GM12875 (cell line): Measurements from ENCODE around the gene ABCA8.

Source experiments
- H3K4me3 ChIP-seq: one replicate; pipeline ENCODE4 v1.5.1; 2011; ENCODE audit warnings: low read depth, low read length, control low read depth
- TF ChIP-seq, protein P1 (sequence below): IDR thresholded peaks from 2 replicates; pipeline ENCODE4 v1.5.1; 2011; ENCODE audit warnings: low read depth, mild to moderate bottlenecking, control low read depth, inconsistent platforms, low read length, moderate library complexity, borderline replicate concordance; ENCODE audit not compliant: insufficient read depth

The ABCA8 gene

DNA sequence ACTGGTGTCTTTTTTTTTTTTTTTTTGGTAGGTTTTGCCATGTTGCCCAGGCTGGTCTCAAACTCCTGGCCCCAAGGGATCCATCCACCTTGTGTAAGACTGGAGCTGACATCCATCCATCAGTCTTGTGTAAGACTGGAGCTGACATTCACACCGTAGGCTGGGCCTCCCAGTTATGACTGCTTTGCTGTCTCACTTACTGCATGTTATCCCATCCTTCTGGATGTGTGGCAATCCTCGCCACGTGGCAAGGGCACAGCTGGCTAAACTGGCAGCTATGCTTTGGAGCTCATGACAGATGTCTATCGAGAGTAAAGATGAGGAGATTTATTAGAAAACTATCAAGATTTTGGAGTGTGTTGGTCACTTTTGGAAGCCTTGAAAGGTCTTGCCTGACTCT lies 115.1 kb downstream of the ABCA8 start:
- no peak overlapping the region for H3K4me3 ChIP-seq
- TF ChIP-seq, protein P1, sequence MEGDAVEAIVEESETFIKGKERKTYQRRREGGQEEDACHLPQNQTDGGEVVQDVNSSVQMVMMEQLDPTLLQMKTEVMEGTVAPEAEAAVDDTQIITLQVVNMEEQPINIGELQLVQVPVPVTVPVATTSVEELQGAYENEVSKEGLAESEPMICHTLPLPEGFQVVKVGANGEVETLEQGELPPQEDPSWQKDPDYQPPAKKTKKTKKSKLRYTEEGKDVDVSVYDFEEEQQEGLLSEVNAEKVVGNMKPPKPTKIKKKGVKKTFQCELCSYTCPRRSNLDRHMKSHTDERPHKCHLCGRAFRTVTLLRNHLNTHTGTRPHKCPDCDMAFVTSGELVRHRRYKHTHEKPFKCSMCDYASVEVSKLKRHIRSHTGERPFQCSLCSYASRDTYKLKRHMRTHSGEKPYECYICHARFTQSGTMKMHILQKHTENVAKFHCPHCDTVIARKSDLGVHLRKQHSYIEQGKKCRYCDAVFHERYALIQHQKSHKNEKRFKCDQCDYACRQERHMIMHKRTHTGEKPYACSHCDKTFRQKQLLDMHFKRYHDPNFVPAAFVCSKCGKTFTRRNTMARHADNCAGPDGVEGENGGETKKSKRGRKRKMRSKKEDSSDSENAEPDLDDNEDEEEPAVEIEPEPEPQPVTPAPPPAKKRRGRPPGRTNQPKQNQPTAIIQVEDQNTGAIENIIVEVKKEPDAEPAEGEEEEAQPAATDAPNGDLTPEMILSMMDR, result no peak

DNA sequence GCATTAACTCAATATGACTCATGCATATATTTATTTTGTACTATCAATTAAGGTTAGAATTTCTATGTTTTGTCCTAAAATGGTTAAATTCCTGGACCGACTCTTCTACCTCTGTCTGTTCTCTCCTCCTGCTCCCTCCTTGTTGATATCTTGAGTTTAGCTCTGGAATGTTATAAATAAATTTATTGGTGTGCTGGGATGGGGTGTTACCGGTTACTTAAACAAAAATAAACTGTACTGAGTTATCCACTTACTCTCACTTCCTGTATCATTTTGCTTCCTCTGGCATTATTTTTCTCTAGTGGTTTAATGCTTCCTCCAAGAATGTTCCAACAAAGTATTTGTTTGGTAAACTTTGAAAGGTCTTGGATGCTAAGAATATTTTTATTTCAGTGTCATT lies 120.1 kb downstream of the ABCA8 start:
- H3K4me3 ChIP-seq, result no peak overlapping the region
- TF ChIP-seq, protein P1, result no peak

DNA sequence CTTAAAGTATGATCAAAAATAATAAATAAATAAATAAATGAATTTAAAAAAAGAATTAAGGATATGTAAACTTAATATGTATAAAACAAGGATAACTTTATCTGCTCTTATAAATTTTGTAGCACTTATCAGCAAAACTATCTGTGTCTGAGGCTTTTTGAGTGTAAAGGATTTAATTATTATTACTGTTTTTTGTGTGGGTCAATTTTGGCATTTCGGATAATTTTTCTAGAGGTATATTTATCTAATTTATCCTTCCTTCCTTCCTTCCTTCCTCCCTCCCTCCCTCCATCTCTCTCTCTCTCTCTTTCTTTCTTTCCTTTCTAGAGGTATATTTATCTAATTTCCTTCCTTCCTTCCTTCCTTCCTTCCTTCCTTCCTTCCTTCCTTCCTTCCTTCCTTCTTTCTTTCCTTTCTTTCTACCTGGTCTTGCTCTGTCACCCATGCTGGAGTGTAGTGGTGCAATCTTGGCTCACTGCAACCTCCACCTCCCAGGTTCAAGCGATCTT lies 120.8 kb downstream of the ABCA8 start:
- TF ChIP-seq, protein P1, result no peak
- H3K4me3 ChIP-seq, result no peak overlapping the region

DNA sequence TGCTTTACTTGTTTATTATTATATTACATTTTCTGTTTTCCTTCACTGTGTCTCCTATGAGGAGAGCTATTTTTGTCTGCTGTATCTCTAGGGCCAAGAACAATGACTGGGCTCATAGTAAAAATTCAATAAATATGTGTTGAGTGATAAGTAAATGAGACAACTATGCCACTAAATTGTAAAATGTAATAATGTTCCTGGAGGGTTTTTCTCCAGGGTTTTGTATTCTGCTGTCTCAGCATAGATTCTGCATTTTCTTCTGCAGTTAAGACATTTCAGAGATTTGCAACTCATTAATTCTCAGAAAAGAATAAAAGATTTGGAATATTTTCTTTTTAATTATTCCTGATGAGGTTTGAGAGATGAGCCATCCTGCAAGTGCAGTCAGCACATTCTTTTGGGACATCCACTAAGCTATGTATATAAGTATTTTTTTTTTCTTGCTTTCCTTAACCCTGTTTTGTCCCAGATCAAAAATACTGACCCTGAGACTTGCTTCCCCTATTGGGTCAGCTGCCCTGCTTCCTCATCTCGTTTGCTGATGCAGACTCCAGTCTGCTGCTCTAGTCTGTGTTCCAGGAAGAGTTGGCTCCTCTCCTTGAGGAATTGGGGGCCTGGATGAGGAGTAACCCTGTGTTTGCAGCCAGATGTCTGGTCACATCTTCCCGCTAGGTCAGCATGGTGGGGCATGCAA lies 122.9 kb downstream of the ABCA8 start:
- H3K4me3 ChIP-seq, result no peak overlapping the region
- TF ChIP-seq, protein P1, result no peak

DNA sequence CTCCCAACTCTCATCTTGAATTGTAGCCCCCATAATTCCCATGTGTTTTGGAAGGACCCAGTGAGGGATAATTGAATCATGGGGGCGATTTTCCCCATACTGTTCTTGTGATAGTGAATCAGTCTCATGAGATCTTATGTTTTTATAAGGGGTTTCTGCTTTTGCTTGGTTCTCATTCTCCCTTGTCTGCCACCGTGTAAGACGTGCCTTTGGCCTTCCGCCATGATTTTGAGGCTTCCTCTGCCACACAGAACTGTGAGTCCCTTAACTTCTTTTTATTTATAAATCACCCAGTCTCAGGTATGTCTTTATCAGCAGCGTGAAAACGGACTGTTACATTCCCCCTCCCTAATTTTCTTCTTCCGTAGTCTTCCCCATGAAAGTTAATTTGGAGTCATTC lies 124.0 kb downstream of the ABCA8 start:
- TF ChIP-seq, protein P1, result no peak
- H3K4me3 ChIP-seq, result no peak overlapping the region

DNA sequence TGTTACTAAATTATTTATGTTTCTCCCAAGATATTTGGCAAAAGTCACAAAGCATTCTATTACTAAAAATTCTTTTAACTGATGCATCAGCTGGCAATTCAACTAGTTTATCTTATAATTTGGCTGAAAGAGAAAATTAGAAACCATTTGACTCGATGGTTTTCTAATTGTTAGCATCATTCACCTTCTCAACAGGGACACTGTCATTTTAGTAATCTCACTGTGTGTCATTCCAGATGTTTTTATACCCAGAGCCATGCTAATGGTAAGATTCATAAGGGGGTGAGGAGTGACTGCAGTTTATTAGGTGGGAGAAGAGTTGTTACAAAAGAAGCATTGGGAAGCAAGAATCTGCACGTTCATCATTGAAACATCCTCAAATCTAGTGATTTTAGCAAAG lies 124.9 kb downstream of the ABCA8 start:
- H3K4me3 ChIP-seq, result no peak overlapping the region
- TF ChIP-seq, protein P1, result no peak

DNA sequence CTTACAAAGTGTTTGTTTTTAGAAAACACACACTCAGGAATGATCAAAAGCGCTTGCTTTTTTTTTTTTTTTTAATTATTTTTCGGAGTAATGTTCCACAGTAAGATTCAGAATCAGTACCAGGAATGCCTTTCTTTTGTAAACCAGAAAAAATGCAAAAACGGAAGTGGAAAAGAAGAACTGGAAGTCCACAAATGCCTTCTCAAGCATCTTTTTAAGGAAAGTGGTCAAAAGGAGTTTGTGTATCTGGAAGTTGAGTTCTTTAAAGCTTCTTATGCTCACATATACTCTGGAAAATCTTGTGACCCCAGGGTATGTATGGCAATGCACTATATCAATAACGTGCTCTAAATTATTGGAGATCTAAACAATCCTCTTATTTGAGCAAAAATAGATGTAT lies 126.0 kb downstream of the ABCA8 start:
- H3K4me3 ChIP-seq, result no peak overlapping the region
- TF ChIP-seq, protein P1, result no peak
